MM.1S (cell line): ENCODE results near the gene PACC1.

ENCODE experiments used
- EZH2 ChIP-seq: fragments of 300-600 bp; sonication (generic); optimal IDR thresholded peaks from 2 replicates; pipeline ENCODE3; 2017; ENCODE audit warnings: low read depth, mild to moderate bottlenecking, antibody characterized with exemption, low read length, mixed read lengths
- EZH2phosphoT487 ChIP-seq: fragments of 300-600 bp; sonication (generic); IDR thresholded peaks from 2 replicates; pipeline ENCODE4 v1.6.1; 2018; ENCODE audit warnings: antibody characterized with exemption, low read length
- TF ChIP-seq, protein P1 (sequence below): fragments of 300-600 bp; sonication (generic); IDR thresholded peaks from 2 replicates; pipeline ENCODE4 v1.5.1; 2016; ENCODE audit warnings: antibody characterized with exemption, low read length, mixed read lengths

DNA sequence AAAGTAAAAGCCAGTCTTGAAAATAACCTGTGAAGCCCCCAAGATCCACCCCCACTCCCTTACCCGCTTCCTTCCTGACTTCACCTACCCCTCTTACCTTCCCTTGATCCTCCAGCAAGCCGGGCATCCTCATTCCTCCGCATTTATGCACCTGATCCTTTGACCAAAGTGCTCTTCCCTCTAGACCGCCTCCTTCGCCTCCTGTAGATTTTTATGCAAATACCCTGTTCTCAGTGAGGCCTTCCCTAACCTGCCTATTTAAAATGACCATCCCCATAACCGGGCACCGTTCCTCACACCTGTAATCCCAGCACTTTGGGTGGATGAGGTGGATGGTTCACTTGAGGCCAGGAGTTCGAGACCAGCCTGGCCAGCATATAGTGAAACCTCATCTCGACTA lies 17.0 kb upstream of the PACC1 start:
- TF ChIP-seq, protein P1, sequence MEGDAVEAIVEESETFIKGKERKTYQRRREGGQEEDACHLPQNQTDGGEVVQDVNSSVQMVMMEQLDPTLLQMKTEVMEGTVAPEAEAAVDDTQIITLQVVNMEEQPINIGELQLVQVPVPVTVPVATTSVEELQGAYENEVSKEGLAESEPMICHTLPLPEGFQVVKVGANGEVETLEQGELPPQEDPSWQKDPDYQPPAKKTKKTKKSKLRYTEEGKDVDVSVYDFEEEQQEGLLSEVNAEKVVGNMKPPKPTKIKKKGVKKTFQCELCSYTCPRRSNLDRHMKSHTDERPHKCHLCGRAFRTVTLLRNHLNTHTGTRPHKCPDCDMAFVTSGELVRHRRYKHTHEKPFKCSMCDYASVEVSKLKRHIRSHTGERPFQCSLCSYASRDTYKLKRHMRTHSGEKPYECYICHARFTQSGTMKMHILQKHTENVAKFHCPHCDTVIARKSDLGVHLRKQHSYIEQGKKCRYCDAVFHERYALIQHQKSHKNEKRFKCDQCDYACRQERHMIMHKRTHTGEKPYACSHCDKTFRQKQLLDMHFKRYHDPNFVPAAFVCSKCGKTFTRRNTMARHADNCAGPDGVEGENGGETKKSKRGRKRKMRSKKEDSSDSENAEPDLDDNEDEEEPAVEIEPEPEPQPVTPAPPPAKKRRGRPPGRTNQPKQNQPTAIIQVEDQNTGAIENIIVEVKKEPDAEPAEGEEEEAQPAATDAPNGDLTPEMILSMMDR: no peak
- TF ChIP-seq EZH2: no peak
- TF ChIP-seq EZH2phosphoT487: no peak
